Liver (tissue), 3 donors: Measurements from ENCODE around the gene RER1.

Experiments
- ATF3 ChIP-seq: IDR thresholded peaks from 2 replicates; pipeline ENCODE4 v1.6.1; 2016; ENCODE audit warnings: antibody characterized with exemption
- CTCF ChIP-seq: fragments of 150-350 bp; IDR thresholded peaks from 2 replicates; pipeline ENCODE4 v1.5.1; 2017; ENCODE audit warnings: improper control_type of control experiment, low read depth, low read length; ENCODE audit not compliant: missing input control
- GABPA ChIP-seq, 2 donors: IDR thresholded peaks in 1 of 2; conservative IDR thresholded peaks in 1 of 2; 2 replicates each; pipeline ENCODE4 v1.6.1; 2016; ENCODE audit warnings: antibody characterized with exemption in 2 of 2, mild to moderate bottlenecking in 1 of 2, moderate library complexity in 1 of 2
- HNF4G ChIP-seq: IDR thresholded peaks from 2 replicates; pipeline ENCODE4 v1.6.1; 2016; ENCODE audit warnings: antibody characterized with exemption
- NR2F2 ChIP-seq: IDR thresholded peaks from 2 replicates; pipeline ENCODE4 v1.6.1; 2016; ENCODE audit warnings: antibody characterized with exemption
- RAD21 ChIP-seq, 2 donors: IDR thresholded peaks; 2 replicates each; pipeline ENCODE4 v1.6.1; 2016; ENCODE audit warnings: antibody characterized with exemption in 2 of 2, mild to moderate bottlenecking in 2 of 2
- REST ChIP-seq: IDR thresholded peaks from 2 replicates; pipeline ENCODE4 v1.6.1; 2016; ENCODE audit warnings: antibody characterized with exemption, mild to moderate bottlenecking
- RXRA ChIP-seq, 2 donors: IDR thresholded peaks; 2 replicates each; pipeline ENCODE4 v1.6.1; 2017 to 2018; ENCODE audit warnings: antibody characterized with exemption in 2 of 2, mild to moderate bottlenecking in 1 of 2
- TAF1 ChIP-seq: conservative IDR thresholded peaks from 2 replicates; pipeline ENCODE4 v1.6.1; 2016; ENCODE audit warnings: antibody characterized with exemption, mild to moderate bottlenecking
- donor health status: healthy.
- donor health status: healthy.

- TF ChIP-seq CTCF (no peak), TAF1 (no peak), ATF3 (no peak), RAD21 (IDR thresholded peaks at IDR 0.05) (no peak), HNF4G (no peak), REST (no peak), RXRA (IDR thresholded peaks at IDR 0.05) (no peak), GABPA (IDR thresholded peaks at IDR 0.05 in 1 of 2, conservative IDR thresholded peaks at IDR 0.05 in 1 of 2) (no peak), NR2F2 (no peak)
These were observed 11.8 kb upstream of the RER1 start for GRCh38 chr1:2379733-2380404.
